Measurements from ENCODE around the gene NECAP2.

The NECAP2 gene

GRCh38 chr1:16440470-16441281 is at the start of gene NECAP2:
Gene NECAP2, plus strand, starts transcription at chr1:16440724. Its CDS starts 38 bp downstream, at chr1:16440762.
- H3K4me3 ChIP-seq (ENCODE audit: low read depth, low read length), result peak within 1 kb of the TSS; percentile 95

DNA sequence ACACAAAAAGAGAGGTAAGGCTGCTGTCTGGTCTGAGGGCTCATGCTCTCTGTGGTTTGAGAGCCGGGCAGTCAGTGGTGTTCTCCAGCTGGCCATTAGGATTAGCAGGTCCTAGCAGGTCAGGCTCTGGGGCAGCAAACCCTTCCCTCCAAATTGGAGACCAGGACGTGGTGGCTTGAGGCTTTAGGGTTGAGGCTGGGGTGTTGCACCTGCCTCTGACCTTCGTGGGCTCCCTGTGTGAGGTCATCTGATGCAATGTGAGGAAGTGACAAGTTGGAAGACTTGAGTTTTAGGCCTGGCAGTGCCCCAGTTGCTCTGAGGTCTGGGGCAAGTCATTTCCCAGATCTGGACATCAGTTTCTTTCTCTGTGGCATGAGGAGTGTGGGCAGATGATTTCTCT is 49.1 kb upstream of the NECAP2 start:
- H3K4me3 ChIP-seq (ENCODE audit: low read depth, low read length), result no peak overlapping the region

- H3K4me3 ChIP-seq (ENCODE audit: low read depth, low read length), result no peak overlapping the region
Observed at GRCh38 chr1:16392740-16393569, 47.6 kb upstream of the NECAP2 start.

DNA sequence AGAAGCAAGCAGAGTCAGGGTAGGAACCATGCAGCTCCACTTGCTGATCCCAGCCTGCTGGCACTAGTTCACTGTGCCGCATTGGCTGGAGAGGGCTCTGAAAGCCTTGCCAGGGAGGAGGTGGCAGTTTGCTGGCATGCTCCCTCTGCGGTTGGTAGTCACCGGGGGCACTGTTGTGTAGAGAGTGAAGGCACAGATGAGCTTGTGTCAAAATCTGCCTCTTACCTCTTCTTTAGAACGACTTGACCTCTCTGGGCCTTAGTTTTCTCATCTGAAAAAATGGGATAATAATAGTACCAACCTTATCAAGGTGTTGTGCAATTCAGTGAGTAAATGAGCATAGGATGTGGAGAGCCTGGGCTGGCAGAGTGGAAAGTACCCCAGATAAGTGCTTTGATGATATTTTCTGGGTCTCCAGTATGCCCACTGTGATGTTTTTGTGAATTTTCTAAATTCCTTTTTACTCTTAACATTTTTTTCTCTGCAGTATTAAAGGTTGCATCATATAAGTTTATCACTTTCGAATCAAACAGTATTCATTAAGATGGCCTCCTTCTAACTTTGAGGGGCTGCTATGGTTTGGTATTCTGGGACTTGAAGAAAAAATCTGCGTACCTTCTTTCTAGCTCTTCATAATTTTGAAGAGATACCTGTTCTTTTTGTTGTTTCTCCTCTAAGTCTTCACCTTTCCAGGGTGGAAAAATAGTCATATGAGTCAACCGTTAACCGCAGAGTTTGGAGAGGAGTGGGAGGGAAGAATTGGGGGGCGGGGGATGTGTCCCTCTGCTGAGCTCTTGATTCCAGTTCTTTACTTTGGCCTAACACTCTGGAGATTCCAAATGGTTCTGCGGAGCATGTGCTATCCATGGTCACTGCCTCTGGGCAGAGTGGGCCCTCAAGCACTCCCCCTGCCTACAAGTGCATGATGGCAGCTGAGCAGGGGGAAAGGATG is 46.7 kb upstream of the NECAP2 start:
- no peak overlapping the region for H3K4me3 ChIP-seq (ENCODE audit: low read depth, low read length)

- H3K4me3 ChIP-seq (ENCODE audit: low read depth, low read length), result no peak overlapping the region
Observed at GRCh38 chr1:16394977-16395376, 45.5 kb upstream of the NECAP2 start.

DNA sequence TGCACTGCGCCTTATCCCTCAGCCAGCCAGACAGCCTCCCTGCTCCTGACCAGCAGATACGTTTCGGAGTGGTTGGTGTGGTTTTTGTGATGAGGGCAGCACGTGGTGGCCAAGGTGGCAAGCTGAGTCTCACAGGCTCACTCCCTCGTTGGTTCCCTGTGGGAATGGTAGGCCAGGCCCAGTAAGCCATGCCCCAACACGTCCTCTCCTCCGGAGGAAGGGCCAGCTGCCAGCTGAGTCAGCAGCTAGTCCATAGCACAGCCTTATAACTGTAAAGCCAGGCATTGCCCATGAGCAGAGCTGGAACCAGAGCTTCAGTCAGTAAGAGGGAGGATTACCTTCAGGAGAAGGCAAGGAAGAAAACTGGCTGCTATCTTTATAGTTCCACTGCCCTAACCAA is 43.9 kb upstream of the NECAP2 start:
- H3K4me3 ChIP-seq (ENCODE audit: low read depth, low read length), result no peak overlapping the region

- no peak overlapping the region for H3K4me3 ChIP-seq (ENCODE audit: low read depth, low read length)
Observed at GRCh38 chr1:16397120-16397519, 43.4 kb upstream of the NECAP2 start.

- H3K4me3 ChIP-seq (ENCODE audit: low read depth, low read length), result no peak overlapping the region
Observed at GRCh38 chr1:16398371-16398953, 42.1 kb upstream of the NECAP2 start.

DNA sequence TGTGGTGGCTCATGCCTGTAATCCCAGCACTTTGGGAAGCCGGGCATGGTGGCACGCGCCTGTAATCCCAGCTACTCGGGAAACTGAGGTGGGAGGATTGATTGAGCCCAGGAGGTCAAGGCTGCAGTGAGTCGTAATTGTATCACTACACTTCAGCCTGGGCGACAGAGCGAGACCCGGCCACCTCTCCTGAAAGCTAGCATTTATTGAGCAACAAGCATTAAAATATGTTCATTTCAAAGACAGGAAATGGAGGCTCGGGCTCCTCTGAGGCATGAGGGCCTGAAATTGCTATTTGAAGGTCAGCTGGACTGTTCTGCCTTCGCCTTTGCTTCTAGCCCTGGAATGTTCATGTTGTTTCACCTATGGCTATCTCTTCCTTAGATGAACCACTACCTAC is 37.8 kb upstream of the NECAP2 start:
- H3K4me3 ChIP-seq (ENCODE audit: low read depth, low read length), result no peak overlapping the region

- no peak overlapping the region for H3K4me3 ChIP-seq (ENCODE audit: low read depth, low read length)
Observed at GRCh38 chr1:16405441-16405840, 35.1 kb upstream of the NECAP2 start.

GRCh38 chr1:16406868-16407267 is 33.7 kb upstream of the NECAP2 start:
- no peak overlapping the region for H3K4me3 ChIP-seq (ENCODE audit: low read depth, low read length)

GRCh38 chr1:16409536-16410152 is 30.9 kb upstream of the NECAP2 start:
- H3K4me3 ChIP-seq (ENCODE audit: low read depth, low read length), result no peak overlapping the region

- H3K4me3 ChIP-seq (ENCODE audit: low read depth, low read length), result no peak overlapping the region
Observed at GRCh38 chr1:16410803-16411202, 29.7 kb upstream of the NECAP2 start.

DNA sequence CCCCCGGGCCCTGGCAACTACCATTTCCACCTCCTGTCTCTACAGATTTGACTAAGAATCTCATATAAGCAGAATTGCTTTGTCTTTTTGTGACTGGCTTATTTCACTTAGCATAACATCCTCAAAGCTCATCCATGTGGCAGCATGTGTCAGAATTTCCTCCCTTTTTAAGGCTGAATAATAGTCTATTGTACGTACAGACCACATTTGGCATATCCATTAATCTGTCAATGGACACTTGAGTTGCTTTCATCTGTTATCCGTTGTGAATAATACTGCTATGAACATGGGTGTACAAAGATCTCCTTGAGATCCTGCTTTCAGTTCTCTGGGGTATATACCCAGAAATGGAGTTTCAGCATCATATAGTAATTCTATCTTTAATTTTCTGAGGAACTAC is 27.3 kb upstream of the NECAP2 start:
- H3K4me3 ChIP-seq (ENCODE audit: low read depth, low read length), result no peak overlapping the region

DNA sequence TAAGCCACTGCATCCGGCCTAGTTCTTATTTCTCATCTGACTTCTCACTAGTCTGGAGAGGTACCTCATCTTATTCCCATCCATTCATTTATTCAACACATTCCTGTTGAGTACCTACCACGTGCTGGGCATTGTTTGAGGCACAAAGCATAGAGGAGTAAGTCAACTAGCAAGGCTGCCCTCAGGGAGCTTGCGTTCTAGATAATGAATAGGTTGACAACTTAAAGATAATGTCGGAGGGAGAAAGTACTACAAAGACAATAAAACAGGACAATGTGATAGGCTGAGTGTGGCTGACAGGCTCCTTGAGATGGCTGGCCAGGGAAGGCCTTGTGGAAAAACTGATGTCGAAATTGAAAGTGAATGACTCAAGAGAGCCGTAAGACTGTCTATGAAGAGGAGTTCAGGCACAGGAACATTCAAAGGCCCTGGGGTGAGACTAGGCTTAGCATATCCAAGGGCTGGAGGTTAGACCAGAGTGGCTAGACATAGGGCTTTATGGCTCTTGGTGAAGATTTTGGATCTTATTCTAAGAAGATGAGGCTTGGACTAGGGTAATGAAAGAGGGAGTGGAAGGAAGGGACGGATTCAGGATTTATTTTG is 21.6 kb upstream of the NECAP2 start:
- no peak overlapping the region for H3K4me3 ChIP-seq (ENCODE audit: low read depth, low read length)

DNA sequence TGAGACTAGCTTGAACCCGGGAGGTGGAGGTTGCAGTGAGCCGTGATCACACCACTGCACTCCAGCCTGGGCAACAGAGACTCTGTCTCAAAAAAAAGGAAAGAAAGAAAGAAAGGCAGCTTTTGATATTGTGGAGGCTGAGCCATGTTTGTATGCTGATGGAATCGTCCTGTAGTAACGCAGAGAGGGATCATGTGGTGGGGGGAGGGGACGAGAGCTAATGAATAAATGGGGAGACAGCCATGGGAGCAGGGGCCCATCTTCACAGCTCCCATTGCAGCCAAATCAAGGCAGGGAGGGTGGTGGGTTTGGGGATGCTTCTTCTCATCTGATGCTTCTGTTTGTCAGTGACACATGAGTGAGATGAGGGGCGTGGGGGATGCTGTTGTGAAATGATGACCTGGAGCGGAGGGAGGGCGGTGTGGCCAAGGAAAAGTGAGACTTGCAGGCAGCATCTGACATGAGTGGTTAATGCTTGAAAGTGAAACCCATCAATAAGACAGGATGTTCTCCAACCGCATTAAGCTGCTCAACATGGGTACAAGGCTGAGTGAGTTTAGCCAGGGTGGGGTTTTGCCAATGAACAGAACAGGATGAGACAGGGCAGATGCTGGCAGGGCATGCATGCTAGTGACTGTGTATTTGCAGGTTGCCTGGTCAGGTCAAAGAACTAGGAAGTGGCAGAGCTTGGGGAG is 20.0 kb upstream of the NECAP2 start:
- H3K4me3 ChIP-seq (ENCODE audit: low read depth, low read length), result no peak overlapping the region

- no peak overlapping the region for H3K4me3 ChIP-seq (ENCODE audit: low read depth, low read length)
Observed at GRCh38 chr1:16421201-16421600, 19.3 kb upstream of the NECAP2 start.

- H3K4me3 ChIP-seq (ENCODE audit: low read depth, low read length), result no peak overlapping the region
Observed at GRCh38 chr1:16422041-16422440, 18.5 kb upstream of the NECAP2 start.
